IMR-90 (cell line): ENCODE measurements around the gene NOM1. TPM values are rescaled to one million over a fixed set of nuclear protein-coding genes. Genes with fewer than 3 reads are reported as not detected.
A peak's percentile ranks its signal among the peaks of the same experiment; 100 is the strongest.

Experiments used
- ATAC-seq: fragments of 200-7000 bp; cut with Tn5 transposase; 2 replicates; pipeline ENCODE4 v1.9.1; 2020; ENCODE audit warnings: low read depth, mild to moderate bottlenecking, moderate library complexity
- BruUV-seq: library from RNA; stranded (reverse); fragments of 400-500 nt; replicated peaks from 2 replicates; lab custom pipeline; 2021; lab: Mats Ljungman, UMichigan
- CTCF ChIA-PET: fragments of 300-600 bp; formaldehyde crosslinking; extraction: SDS; loops from one replicate; lab custom pipeline; 2021; ENCODE audit warnings: antibody characterized with exemption; lab: Yijun Ruan, JAX
- POLR2A ChIA-PET: fragments of 300-600 bp; sonication (Branson Sonifier 250); formaldehyde crosslinking; loops from one replicate; lab custom pipeline; 2022; ENCODE audit warnings: antibody characterized with exemption; ENCODE audit not compliant: unreplicated experiment; lab: Charles Lee
- DNase-seq: peaks from one replicate; pipeline ENCODE4 v3.0.0; 2013
- H2AFZ ChIP-seq: replicated peaks from 2 replicates; pipeline ENCODE3; 2013; ENCODE audit warnings: low read length, mild to moderate bottlenecking; ENCODE audit not compliant: poor library complexity
- H2AK5ac ChIP-seq: 2 replicates; pipeline ENCODE4 v1.6.1; 2013; ENCODE audit warnings: low read depth, low read length, inconsistent platforms
- H2AK9ac ChIP-seq: replicated peaks from 2 replicates; pipeline ENCODE3; 2013; ENCODE audit warnings: mild to moderate bottlenecking, low read depth, low read length, moderate library complexity; ENCODE audit not compliant: poor library complexity
- H2BK120ac ChIP-seq: 2 replicates; pipeline ENCODE4 v1.6.1; 2013; ENCODE audit warnings: low read depth, low read length, inconsistent platforms
- H2BK15ac ChIP-seq: 3 replicates; pipeline ENCODE4 v1.6.1; 2013; ENCODE audit warnings: low read depth, low read length, inconsistent platforms
- H2BK20ac ChIP-seq: 2 replicates; pipeline ENCODE4 v1.6.1; 2013; ENCODE audit warnings: low read depth, mild to moderate bottlenecking, inconsistent platforms, low read length, moderate library complexity
- H2BK5ac ChIP-seq: 2 replicates; pipeline ENCODE4 v1.6.1; 2013; ENCODE audit warnings: mild to moderate bottlenecking, low read depth, low read length, inconsistent platforms; ENCODE audit not compliant: poor library complexity, severe bottlenecking
- H3K14ac ChIP-seq: replicated peaks from 2 replicates; pipeline ENCODE4 v1.6.1; 2013; ENCODE audit warnings: low read depth, low read length, inconsistent platforms
- H3K18ac ChIP-seq: 2 replicates; pipeline ENCODE4 v1.6.1; 2013; ENCODE audit warnings: low read depth, low read length, control low read depth
- H3K23ac ChIP-seq: 2 replicates; pipeline ENCODE4 v1.6.1; 2013; ENCODE audit warnings: low read depth, low read length, inconsistent platforms
- H3K27ac ChIP-seq: 2 replicates; pipeline ENCODE4 v1.5.1; 2013; ENCODE audit warnings: mild to moderate bottlenecking, control low read depth, low read length; ENCODE audit not compliant: insufficient read depth
- H3K27me3 ChIP-seq: 2 replicates; pipeline ENCODE4 v1.6.1; 2013; ENCODE audit warnings: low read length; ENCODE audit not compliant: control insufficient read depth, insufficient read depth
- H3K36me3 ChIP-seq: 2 replicates; pipeline ENCODE4 v1.6.1; 2013; ENCODE audit warnings: low read length, mixed read lengths; ENCODE audit not compliant: control insufficient read depth, insufficient read depth
- H3K4ac ChIP-seq: 2 replicates; pipeline ENCODE4 v1.6.1; 2013; ENCODE audit warnings: low read depth, low read length, inconsistent platforms
- H3K4me1 ChIP-seq: 2 replicates; pipeline ENCODE4 v1.6.1; 2013; ENCODE audit warnings: low read length, mixed read lengths; ENCODE audit not compliant: control insufficient read depth, insufficient read depth
- H3K4me2 ChIP-seq: 2 replicates; pipeline ENCODE4 v1.6.1; 2013; ENCODE audit warnings: low read depth, mild to moderate bottlenecking, control low read depth, low read length, moderate library complexity
- H3K4me3 ChIP-seq: 2 replicates; pipeline ENCODE4 v1.5.1; 2013; ENCODE audit warnings: low read depth, mild to moderate bottlenecking, control low read depth, low read length, moderate library complexity; ENCODE audit not compliant: insufficient read depth
- H3K56ac ChIP-seq: 2 replicates; pipeline ENCODE4 v1.6.1; 2013; ENCODE audit warnings: low read length, inconsistent platforms; ENCODE audit not compliant: insufficient read depth; ENCODE audit errors: extremely low read depth
- H3K79me1 ChIP-seq, 2 experiments: 2 replicates each; pipeline ENCODE4 v1.6.1; 2013; ENCODE audit warnings: low read length in 2 of 2, inconsistent platforms in 1 of 2, low read depth in 1 of 2
- H3K9ac ChIP-seq: 2 replicates; pipeline ENCODE4 v1.6.1; 2013; ENCODE audit warnings: low read depth, low read length, control low read depth
- H3K9me1 ChIP-seq: 2 replicates; pipeline ENCODE4 v1.6.1; 2013; ENCODE audit warnings: low read length, inconsistent platforms; ENCODE audit not compliant: insufficient read depth
- H3K9me3 ChIP-seq: 2 replicates; pipeline ENCODE4 v1.6.1; 2013; ENCODE audit warnings: low read length; ENCODE audit not compliant: control insufficient read depth, insufficient read depth
- H4K20me1 ChIP-seq: 2 replicates; pipeline ENCODE4 v1.6.1; 2013; ENCODE audit warnings: low read length, inconsistent platforms; ENCODE audit not compliant: insufficient read depth
- H4K5ac ChIP-seq: 2 replicates; pipeline ENCODE4 v1.6.1; 2013; ENCODE audit warnings: mild to moderate bottlenecking, low read depth, low read length, control low read depth
- H4K8ac ChIP-seq, 2 experiments: 2 replicates each; pipeline ENCODE4 v1.6.1; 2013; ENCODE audit warnings: low read depth in 2 of 2, low read length in 2 of 2, control low read depth in 1 of 2, inconsistent platforms in 1 of 2
- H4K91ac ChIP-seq: 2 replicates; pipeline ENCODE4 v1.6.1; 2013; ENCODE audit warnings: low read depth, low read length, inconsistent platforms; ENCODE audit not compliant: insufficient read depth
- BHLHE40 ChIP-seq: fragments of 150-350 bp; IDR thresholded peaks from 2 replicates; pipeline ENCODE4 v1.6.1; 2016; ENCODE audit warnings: mild to moderate bottlenecking, low read depth, low read length
- CEBPB ChIP-seq: IDR thresholded peaks from 2 replicates; pipeline ENCODE4 v1.6.1; 2012; ENCODE audit warnings: low read depth, low read length, improper control_type of control experiment
- MAFK ChIP-seq: IDR thresholded peaks from 2 replicates; pipeline ENCODE4 v1.6.1; 2012; ENCODE audit warnings: low read depth, low read length, improper control_type of control experiment
- MAZ ChIP-seq: IDR thresholded peaks from 2 replicates; pipeline ENCODE4 v1.6.1; 2012; ENCODE audit warnings: low read depth, mild to moderate bottlenecking, low read length, improper control_type of control experiment, moderate library complexity, borderline replicate concordance
- MXI1 ChIP-seq: IDR thresholded peaks from 2 replicates; pipeline ENCODE4 v1.6.1; 2012; ENCODE audit warnings: low read depth, mild to moderate bottlenecking, low read length, moderate library complexity, borderline replicate concordance
- NFE2L2 ChIP-seq: fragments of 150-350 bp; IDR thresholded peaks from 2 replicates; pipeline ENCODE4 v1.6.1; 2016; ENCODE audit warnings: low read depth, mild to moderate bottlenecking, low read length
- POLR2A ChIP-seq: IDR thresholded peaks from 2 replicates; pipeline ENCODE4 v1.6.1; 2012; ENCODE audit warnings: mild to moderate bottlenecking, low read depth, low read length
- RAD21 ChIP-seq: IDR thresholded peaks from 2 replicates; pipeline ENCODE4 v1.6.1; 2012; ENCODE audit warnings: low read length, improper control_type of control experiment
- RCOR1 ChIP-seq: IDR thresholded peaks from 2 replicates; pipeline ENCODE4 v1.6.1; 2012; ENCODE audit warnings: mild to moderate bottlenecking, low read length, improper control_type of control experiment; ENCODE audit not compliant: insufficient replicate concordance
- RFX5 ChIP-seq: IDR thresholded peaks from 2 replicates; pipeline ENCODE4 v1.8.0; 2012; ENCODE audit warnings: low read depth, mild to moderate bottlenecking, low read length, moderate library complexity
- SMC3 ChIP-seq: fragments of 150-350 bp; IDR thresholded peaks from 2 replicates; pipeline ENCODE4 v1.6.1; 2016; ENCODE audit warnings: low read depth, mild to moderate bottlenecking, antibody characterized with exemption, low read length, moderate library complexity
- WGBS, 2 experiments: methylation state at CpG; one replicate each; pipeline versions ENCODE4 v1.1.5 to v1.1.7; 2013; ENCODE audit warnings: missing lambda C conversion rate in 2 of 2; ENCODE audit not compliant: insufficient read length in 1 of 2; ENCODE audit errors: extremely low coverage in 2 of 2; 5-methylcytosine and 5-hydroxymethylcytosine counted together
- dilution Hi-C: fragments of 300-500 bp; cut with HindIII; formaldehyde crosslinking; loops from one replicate; pipeline ENCODE4 v1.14.3; 2018; ENCODE audit warnings: low sequenced_read_pairs; ENCODE audit not compliant: unreplicated experiment
- in situ Hi-C: fragments of 300-500 bp; cut with MboI; formaldehyde crosslinking; loops from 3 replicates; pipeline ENCODE4 v1.14.3; 2019; ENCODE audit warnings: low sequenced_read_pairs, inconsistent platforms, mixed read lengths
- intact Hi-C: fragments of 100-400 bp; cut with micrococcal nuclease; formaldehyde crosslinking; loops from 2 replicates; pipeline ENCODE4 v1.10.0; 2022
- polyA plus RNA-seq, 3 experiments: library from polyadenylated mRNA; depleted of rRNA; stranded (reverse); fragments of >200 nt; gene quantifications; 2 replicates each; pipeline ENCODE4 v1.2.3, GENCODE V29; 2012; ENCODE audit warnings: low replicate concordance in 1 of 3
- total RNA-seq: library from RNA; depleted of rRNA; stranded (reverse); fragments of >200 nt; gene quantifications from 2 replicates; pipeline ENCODE4 v1.2.3, GENCODE V29; 2012
- TF ChIP-seq, protein P1 (sequence below): conservative IDR thresholded peaks from 2 replicates; pipeline ENCODE4 v1.5.1; 2012; ENCODE audit warnings: mild to moderate bottlenecking, low read depth, low read length, improper control_type of control experiment
- TF ChIP-seq, protein P2 (sequence below): fragments of 150-350 bp; IDR thresholded peaks from 2 replicates; pipeline ENCODE4 v1.6.1; 2017; ENCODE audit warnings: mild to moderate bottlenecking, antibody characterized with exemption, low read length, low read depth
- TF ChIP-seq, protein P3 (sequence below): fragments of 150-350 bp; IDR thresholded peaks from 2 replicates; pipeline ENCODE4 v1.6.1; 2016; ENCODE audit warnings: low read depth, mild to moderate bottlenecking, low read length, moderate library complexity, borderline replicate concordance

The NOM1 gene
- total and polyA plus RNA-seq, 2 of the 4 experiments (the other 2 are of a cell fraction): 15.3 to 15.4 TPM

DNA sequence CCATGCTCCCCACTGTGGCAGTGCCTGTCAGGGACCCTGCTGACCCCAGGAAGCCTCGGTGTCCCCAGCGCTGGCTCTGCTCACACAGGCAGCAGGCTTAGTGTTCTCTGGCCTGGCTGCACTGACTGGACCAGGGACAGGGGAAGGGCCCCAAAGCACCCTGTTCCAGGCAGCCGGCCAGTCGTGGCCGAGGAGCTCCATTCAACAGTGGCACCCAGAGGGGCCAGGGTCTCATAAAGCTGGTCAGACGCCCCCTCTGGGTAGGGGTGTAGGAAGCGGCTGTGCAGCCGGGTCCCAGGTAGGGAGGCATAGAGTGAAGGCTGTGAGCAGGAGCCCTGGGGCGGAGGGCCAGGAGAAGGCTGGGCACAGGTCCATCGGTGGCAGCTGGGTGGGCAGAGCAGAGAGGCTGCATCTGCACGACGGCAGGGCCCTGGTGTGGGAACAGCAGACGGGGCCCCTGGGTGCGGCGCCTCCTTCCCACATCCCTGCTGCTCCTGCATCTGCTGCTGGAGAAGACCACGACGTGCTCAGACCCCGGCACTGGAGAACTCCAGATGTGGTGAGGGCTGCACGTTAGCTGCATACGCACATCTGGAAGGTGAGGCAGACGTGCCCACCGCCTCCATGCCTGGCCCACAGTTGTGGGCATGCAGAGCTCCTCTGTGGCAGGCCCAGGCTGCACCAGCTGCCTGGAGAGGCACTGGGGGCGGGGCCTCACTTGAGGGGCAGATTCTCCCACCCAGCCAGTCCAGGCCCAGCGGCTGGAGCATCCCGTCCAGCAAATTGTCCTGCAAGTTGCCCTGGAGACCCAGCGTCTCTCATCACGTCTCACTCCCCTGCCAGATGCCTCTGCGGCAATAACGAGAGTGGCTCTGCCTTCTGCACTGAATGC lies 35.8 kb downstream of the NOM1 start:
- Histone ChIP-seq H2AK9ac (peak overlapping the region; percentile 16), H2AK5ac (no peak overlapping the region), H3K9ac (no peak overlapping the region), H3K4me2 (no peak overlapping the region), H3K4me1 (no peaks in the 10 kb centered on the region), H2BK5ac (no peak overlapping the region), H3K23ac (no peak overlapping the region), H3K14ac (no peak overlapping the region), H4K8ac (no peak overlapping the region), H3K18ac (no peak overlapping the region), H2AFZ (no peak overlapping the region), H3K27me3 (peaks cover 5% of the 10 kb centered on the region; the same call in 1 of the 2 replicates), H3K9me1 (no peaks in the 10 kb centered on the region), H3K9me3 (no peaks in the 10 kb centered on the region), H3K56ac (no peak overlapping the region), H3K27ac (no peak overlapping the region), H3K36me3 (no peaks in the 10 kb centered on the region), H4K20me1 (no peaks in the 10 kb centered on the region), H3K79me1 (no peaks in the 10 kb centered on the region), H4K91ac (no peak overlapping the region), H2BK120ac (no peak overlapping the region), H3K4me3 (no peak overlapping the region), H3K4ac (no peak overlapping the region), H4K5ac (no peak overlapping the region), H2BK15ac (no peak overlapping the region), H2BK20ac (no peak overlapping the region)
- DNase-seq (no peak), ATAC-seq (no peak)
- ChIA-PET POLR2A (no interaction called here), CTCF (interaction anchor here (0.7 kb wide), 1 partner anchor 85 kb away, joined by 5 read pairs; no protein-coding TSS in a partner anchor)
- in situ Hi-C loops: no loop called here
- 82% methylated on average over 9 of the region's 29 CpGs; no CpG with 5 or more reads in 1 of the 2 experiments for WGBS, 2 experiments
- dilution Hi-C loops: no loop called here
- no TSS peak for BruUV-seq
- intact Hi-C loops: no loop called here
- TF ChIP-seq MAZ (no peak), MXI1 (no peak), SMC3 (no peak), RFX5 (no peak), POLR2A (no peak), MAFK (no peak), CEBPB (no peak), NFE2L2 (no peak), BHLHE40 (no peak), RAD21 (no peak), RCOR1 (no peak)
- TF ChIP-seq, protein P1, sequence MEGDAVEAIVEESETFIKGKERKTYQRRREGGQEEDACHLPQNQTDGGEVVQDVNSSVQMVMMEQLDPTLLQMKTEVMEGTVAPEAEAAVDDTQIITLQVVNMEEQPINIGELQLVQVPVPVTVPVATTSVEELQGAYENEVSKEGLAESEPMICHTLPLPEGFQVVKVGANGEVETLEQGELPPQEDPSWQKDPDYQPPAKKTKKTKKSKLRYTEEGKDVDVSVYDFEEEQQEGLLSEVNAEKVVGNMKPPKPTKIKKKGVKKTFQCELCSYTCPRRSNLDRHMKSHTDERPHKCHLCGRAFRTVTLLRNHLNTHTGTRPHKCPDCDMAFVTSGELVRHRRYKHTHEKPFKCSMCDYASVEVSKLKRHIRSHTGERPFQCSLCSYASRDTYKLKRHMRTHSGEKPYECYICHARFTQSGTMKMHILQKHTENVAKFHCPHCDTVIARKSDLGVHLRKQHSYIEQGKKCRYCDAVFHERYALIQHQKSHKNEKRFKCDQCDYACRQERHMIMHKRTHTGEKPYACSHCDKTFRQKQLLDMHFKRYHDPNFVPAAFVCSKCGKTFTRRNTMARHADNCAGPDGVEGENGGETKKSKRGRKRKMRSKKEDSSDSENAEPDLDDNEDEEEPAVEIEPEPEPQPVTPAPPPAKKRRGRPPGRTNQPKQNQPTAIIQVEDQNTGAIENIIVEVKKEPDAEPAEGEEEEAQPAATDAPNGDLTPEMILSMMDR: no peak
- TF ChIP-seq, protein P2, sequence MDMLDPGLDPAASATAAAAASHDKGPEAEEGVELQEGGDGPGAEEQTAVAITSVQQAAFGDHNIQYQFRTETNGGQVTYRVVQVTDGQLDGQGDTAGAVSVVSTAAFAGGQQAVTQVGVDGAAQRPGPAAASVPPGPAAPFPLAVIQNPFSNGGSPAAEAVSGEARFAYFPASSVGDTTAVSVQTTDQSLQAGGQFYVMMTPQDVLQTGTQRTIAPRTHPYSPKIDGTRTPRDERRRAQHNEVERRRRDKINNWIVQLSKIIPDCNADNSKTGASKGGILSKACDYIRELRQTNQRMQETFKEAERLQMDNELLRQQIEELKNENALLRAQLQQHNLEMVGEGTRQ: no peak
- TF ChIP-seq, protein P3, sequence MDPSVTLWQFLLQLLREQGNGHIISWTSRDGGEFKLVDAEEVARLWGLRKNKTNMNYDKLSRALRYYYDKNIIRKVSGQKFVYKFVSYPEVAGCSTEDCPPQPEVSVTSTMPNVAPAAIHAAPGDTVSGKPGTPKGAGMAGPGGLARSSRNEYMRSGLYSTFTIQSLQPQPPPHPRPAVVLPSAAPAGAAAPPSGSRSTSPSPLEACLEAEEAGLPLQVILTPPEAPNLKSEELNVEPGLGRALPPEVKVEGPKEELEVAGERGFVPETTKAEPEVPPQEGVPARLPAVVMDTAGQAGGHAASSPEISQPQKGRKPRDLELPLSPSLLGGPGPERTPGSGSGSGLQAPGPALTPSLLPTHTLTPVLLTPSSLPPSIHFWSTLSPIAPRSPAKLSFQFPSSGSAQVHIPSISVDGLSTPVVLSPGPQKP: no peak
